GM12878 (cell line): ENCODE results near the gene NEURL3. TPM values are rescaled to one million over a fixed set of nuclear protein-coding genes. Genes with fewer than 3 reads are reported as not detected.

Experiments used
- ATAC-seq: fragments of 200-7000 bp; cut with Tn5 transposase; 3 replicates; pipeline ENCODE4 v1.9.1; 2020; ENCODE audit warnings: mild to moderate bottlenecking, moderate library complexity
- BruUV-seq: library from RNA; stranded (reverse); fragments of 400-500 nt; replicated peaks from 2 replicates; lab custom pipeline; 2021; lab: Mats Ljungman, UMichigan
- CTCF ChIA-PET: fragments of 300-600 bp; sonication (Branson Sonifier 250); formaldehyde crosslinking; extraction: SDS; loops from one replicate; lab custom pipeline; 2021; ENCODE audit warnings: inconsistent platforms; lab: Yijun Ruan, JAX
- POLR2A ChIA-PET: fragments of 350-600 bp; formaldehyde crosslinking; extraction: SDS; loops from one replicate; lab custom pipeline; 2021; ENCODE audit warnings: inconsistent platforms; lab: Charles Lee
- RAD21 ChIA-PET: fragments of 300-600 bp; sonication (Branson Sonifier 250); formaldehyde crosslinking; loops from one replicate; lab custom pipeline; 2023; ENCODE audit warnings: antibody characterized with exemption; ENCODE audit not compliant: unreplicated experiment; lab: Charles Lee
- SMC1A ChIA-PET: fragments of 300-600 bp; sonication (Branson Sonifier 250); formaldehyde crosslinking; loops from one replicate; lab custom pipeline; 2023; ENCODE audit not compliant: unreplicated experiment, uncharacterized antibody; lab: Charles Lee
- DNase-seq: peaks from one replicate; pipeline ENCODE4 v3.0.0-alpha.2; 2011; ENCODE audit warnings: low read depth, low spot score
- FAIRE-seq: peaks from 3 replicates; lab custom pipeline; 2011; peaks lifted over from hg19 to GRCh38; lab: Jason Lieb, UNC
- H2AFZ ChIP-seq: 2 replicates; pipeline ENCODE4 v1.6.0; 2011; ENCODE audit warnings: low read depth, low read length, control low read depth; ENCODE audit not compliant: control insufficient read depth
- H3K27ac ChIP-seq: 2 replicates; pipeline ENCODE4 v1.5.1; 2011; ENCODE audit warnings: control low read depth; ENCODE audit not compliant: control insufficient read depth, insufficient read depth
- H3K27me3 ChIP-seq, 2 experiments: replicated peaks in 1 of 2; 2 replicates each; pipeline versions ENCODE4 v1.6.0 to v1.6.1; 2011; ENCODE audit warnings: low read length in 1 of 2; ENCODE audit not compliant: control insufficient read depth in 2 of 2, insufficient read depth in 2 of 2
- H3K36me3 ChIP-seq, 2 experiments: 2 replicates each; pipeline ENCODE4 v1.5.1; 2011; ENCODE audit warnings: low read length in 1 of 2; ENCODE audit not compliant: control insufficient read depth in 2 of 2, insufficient read depth in 2 of 2
- H3K4me1 ChIP-seq: 2 replicates; pipeline ENCODE4 v1.6.1; 2011; ENCODE audit warnings: mild to moderate bottlenecking, low read length, moderate library complexity, mixed read lengths; ENCODE audit not compliant: control insufficient read depth, insufficient read depth
- H3K4me2 ChIP-seq: 2 replicates; pipeline ENCODE4 v1.6.0; 2011; ENCODE audit warnings: control low read depth; ENCODE audit not compliant: control insufficient read depth, insufficient read depth
- H3K4me3 ChIP-seq: fragments of 200-600 bp; sonication (generic); 2 replicates; pipeline ENCODE4 v1.5.1; 2016
- H3K79me2 ChIP-seq: 2 replicates; pipeline ENCODE4 v1.6.0; 2011; ENCODE audit warnings: low read length; ENCODE audit not compliant: control insufficient read depth, insufficient read depth
- H3K9ac ChIP-seq: 2 replicates; pipeline ENCODE4 v1.8.0; 2011; ENCODE audit warnings: low read length, control low read depth, mixed read lengths; ENCODE audit not compliant: control insufficient read depth, insufficient read depth
- H3K9me3 ChIP-seq: replicated peaks from 3 replicates; pipeline ENCODE4 v1.5.1; 2011; ENCODE audit warnings: mild to moderate bottlenecking, low read length; ENCODE audit not compliant: control insufficient read depth, insufficient read depth
- H4K20me1 ChIP-seq: 2 replicates; pipeline ENCODE4 v1.6.0; 2011; ENCODE audit not compliant: control insufficient read depth, insufficient read depth
- CHD4 ChIP-seq: fragments of 200-600 bp; sonication (generic); IDR thresholded peaks from 2 replicates; pipeline ENCODE4 v1.6.1; 2016; ENCODE audit warnings: mild to moderate bottlenecking
- CREB1 ChIP-seq: IDR thresholded peaks from 2 replicates; pipeline ENCODE4 v1.6.1; 2012; ENCODE audit warnings: low read depth, mild to moderate bottlenecking, inconsistent platforms
- EED ChIP-seq: sonication (generic); IDR thresholded peaks from 2 replicates; pipeline ENCODE4 v1.6.1; 2016; ENCODE audit warnings: antibody characterized with exemption, low read depth
- KDM1A ChIP-seq: fragments of 200-600 bp; sonication (generic); IDR thresholded peaks from 2 replicates; pipeline ENCODE4 v1.6.1; 2016; ENCODE audit warnings: borderline replicate concordance
- LARP7 ChIP-seq: fragments of 450-650 bp; IDR thresholded peaks from 2 replicates; pipeline ENCODE4 v1.6.1; 2017; ENCODE audit warnings: mild to moderate bottlenecking
- STAT1 ChIP-seq: fragments of 450-650 bp; conservative IDR thresholded peaks from 2 replicates; pipeline ENCODE4 v1.6.1; 2014; ENCODE audit warnings: antibody characterized with exemption, mild to moderate bottlenecking
- TAF1 ChIP-seq: IDR thresholded peaks from 2 replicates; pipeline ENCODE4 v1.6.1; 2011; ENCODE audit warnings: mild to moderate bottlenecking, low read depth, low read length, borderline replicate concordance
- ZNF24 ChIP-seq: fragments of 450-650 bp; IDR thresholded peaks from 2 replicates; pipeline ENCODE4 v1.6.1; 2017; ENCODE audit warnings: antibody characterized with exemption, mild to moderate bottlenecking
- WGBS: methylation state at CpG from one replicate; pipeline ENCODE4 v1.1.6; 2016; ENCODE audit warnings: low lambda C conversion rate; ENCODE audit not compliant: insufficient replicate concordance, insufficient coverage; ENCODE audit errors: missing lambda C conversion rate; 5-methylcytosine and 5-hydroxymethylcytosine counted together
- in situ Hi-C: fragments of 300-500 bp; cut with MboI; formaldehyde crosslinking; loops from 9 replicates; pipeline ENCODE4 v1.14.3; 2018; ENCODE audit warnings: mixed read lengths
- intact Hi-C: fragments of 100-400 bp; cut with micrococcal nuclease; formaldehyde crosslinking; loops from one replicate; pipeline ENCODE4 v1.14.2; 2022; ENCODE audit not compliant: unreplicated experiment
- polyA plus RNA-seq, 11 experiments: library from polyadenylated mRNA; depleted of rRNA in 4 of 11; unstranded in 6 of 11; stranded (reverse) in 5 of 11; fragments of >200 nt; fragmentation: Nextera tagmentation in 4 of 11; fragmentation: Illumina TruSeq in 1 of 11; extraction: Ambion mirVana in 4 of 11; extraction: Trizol in 1 of 11; gene quantifications; 1 replicate in 1 of 11; 2 replicates in 10 of 11; pipeline versions ENCODE4 v1.2.1 to v1.2.3, GENCODE V29; 2011 to 2016; ENCODE audit warnings: inconsistent platforms in 2 of 11, missing spikeins in 2 of 11, low read depth in 1 of 11
- total RNA-seq, 4 experiments: library from RNA; depleted of rRNA in 3 of 4; stranded (reverse); fragments of >200 nt in 3 of 4; fragmentation: Illumina TruSeq in 1 of 4; extraction: Trizol in 1 of 4; gene quantifications; 2 replicates each; pipeline versions ENCODE4 v1.2.1 to v1.2.3, GENCODE V29; 2013 to 2021
- TF ChIP-seq, protein P1 (sequence below): IDR thresholded peaks from 2 replicates; pipeline ENCODE4 v1.6.1; 2011; ENCODE audit warnings: low read depth, mild to moderate bottlenecking, low read length, moderate library complexity, borderline replicate concordance; ENCODE audit errors: extremely low read depth
- TF ChIP-seq, protein P2 (sequence below): fragments of 450-650 bp; formaldehyde crosslinking; IDR thresholded peaks from 2 replicates; pipeline ENCODE4 v1.5.0; 2022; ENCODE audit warnings: mild to moderate bottlenecking, missing genetic modification characterization

NEURL3 gene
- total and polyA plus RNA-seq, 10 of the 15 experiments (the other 5 are each of a cell fraction or from before 2014, with no cell fraction given): 0.03 to 6.3 (median 0.47) TPM

GRCh38 chr2:96530144-96530430 is 24.9 kb upstream of the NEURL3 start (continued):
- TF ChIP-seq, protein P1, sequence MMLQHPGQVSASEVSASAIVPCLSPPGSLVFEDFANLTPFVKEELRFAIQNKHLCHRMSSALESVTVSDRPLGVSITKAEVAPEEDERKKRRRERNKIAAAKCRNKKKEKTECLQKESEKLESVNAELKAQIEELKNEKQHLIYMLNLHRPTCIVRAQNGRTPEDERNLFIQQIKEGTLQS: no peak
- TF ChIP-seq CHD4 (no peak), CREB1 (no peak), EED (no peak), LARP7 (no peak), STAT1 (no peak), TAF1 (no peak)

- ChIA-PET CTCF (interaction anchor here (0.6 to 7.0 kb wide), 7 partner anchors 10 to 263 kb away, joined by 3 to 51 read pairs (median 5); no protein-coding TSS in a partner anchor), SMC1A (interaction anchor here (0.5 to 4.1 kb wide), 5 partner anchors 8 to 210 kb away, joined by 3 to 48 read pairs (median 4); partner anchors contain the start of gene ARID5A), POLR2A (interaction anchor here (1.0 to 7.9 kb wide), 4 partner anchors 10 to 25 kb away, joined by 3 to 106 read pairs (median 4); partner anchors contain the start of genes ARID5A and NEURL3), RAD21 (interaction anchor here (1.5 to 7.4 kb wide), 5 partner anchors 12 to 233 kb away, joined by 3 to 60 read pairs (median 13); no protein-coding TSS in a partner anchor)
- Histone ChIP-seq H3K27ac (no peak overlapping the region), H3K4me1 (peaks cover 86% of the 10 kb centered on the region), H3K4me3 (no peak overlapping the region), H3K4me2 (no peak overlapping the region), H3K9ac (no peak overlapping the region), H4K20me1 (no peaks in the 10 kb centered on the region), H3K36me3 (no peaks in the 10 kb centered on the region), H3K9me3 (no peaks in the 10 kb centered on the region), H3K79me2 (peaks cover 3% of the 10 kb centered on the region), H3K27me3 (no peaks in the 10 kb centered on the region), H2AFZ (no peak overlapping the region)
- intact Hi-C loops: loop anchor here (5.0 to 10.0 kb wide), 3 partner anchors 235 to 435 kb away; partner anchors contain the start of genes CNNM4 and DUSP2
- FAIRE-seq (no peak), ATAC-seq (no peak), DNase-seq (no peak)
- no TSS peak for BruUV-seq
- TF ChIP-seq ZNF24 (no peak), KDM1A (no peak)
- TF ChIP-seq, protein P2, sequence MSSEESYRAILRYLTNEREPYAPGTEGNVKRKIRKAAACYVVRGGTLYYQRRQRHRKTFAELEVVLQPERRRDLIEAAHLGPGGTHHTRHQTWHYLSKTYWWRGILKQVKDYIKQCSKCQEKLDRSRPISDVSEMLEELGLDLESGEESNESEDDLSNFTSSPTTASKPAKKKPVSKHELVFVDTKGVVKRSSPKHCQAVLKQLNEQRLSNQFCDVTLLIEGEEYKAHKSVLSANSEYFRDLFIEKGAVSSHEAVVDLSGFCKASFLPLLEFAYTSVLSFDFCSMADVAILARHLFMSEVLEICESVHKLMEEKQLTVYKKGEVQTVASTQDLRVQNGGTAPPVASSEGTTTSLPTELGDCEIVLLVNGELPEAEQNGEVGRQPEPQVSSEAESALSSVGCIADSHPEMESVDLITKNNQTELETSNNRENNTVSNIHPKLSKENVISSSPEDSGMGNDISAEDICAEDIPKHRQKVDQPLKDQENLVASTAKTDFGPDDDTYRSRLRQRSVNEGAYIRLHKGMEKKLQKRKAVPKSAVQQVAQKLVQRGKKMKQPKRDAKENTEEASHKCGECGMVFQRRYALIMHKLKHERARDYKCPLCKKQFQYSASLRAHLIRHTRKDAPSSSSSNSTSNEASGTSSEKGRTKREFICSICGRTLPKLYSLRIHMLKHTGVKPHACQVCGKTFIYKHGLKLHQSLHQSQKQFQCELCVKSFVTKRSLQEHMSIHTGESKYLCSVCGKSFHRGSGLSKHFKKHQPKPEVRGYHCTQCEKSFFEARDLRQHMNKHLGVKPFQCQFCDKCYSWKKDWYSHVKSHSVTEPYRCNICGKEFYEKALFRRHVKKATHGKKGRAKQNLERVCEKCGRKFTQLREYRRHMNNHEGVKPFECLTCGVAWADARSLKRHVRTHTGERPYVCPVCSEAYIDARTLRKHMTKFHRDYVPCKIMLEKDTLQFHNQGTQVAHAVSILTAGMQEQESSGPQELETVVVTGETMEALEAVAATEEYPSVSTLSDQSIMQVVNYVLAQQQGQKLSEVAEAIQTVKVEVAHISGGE: no peak
- in situ Hi-C loops: no loop called here
- WGBS: 89% methylated on average over 9 of the region's 9 CpGs
These were observed 24.4 kb upstream of the NEURL3 start for GRCh38 chr2:96529376-96530143.
